HEK293 (cell line): ENCODE data around the gene TRIM33.

ENCODE experiments used
- CTCF ChIA-PET: fragments of 350-600 bp; formaldehyde crosslinking; extraction: SDS; loops from one replicate; lab custom pipeline; 2021; ENCODE audit warnings: antibody characterized with exemption; lab: Yijun Ruan, JAX
- POLR2A ChIA-PET: fragments of 300-600 bp; formaldehyde crosslinking; extraction: SDS; loops from one replicate; lab custom pipeline; 2020; ENCODE audit warnings: antibody characterized with exemption, inconsistent platforms; lab: Yijun Ruan, JAX
- H3K27ac ChIP-seq: fragments of 200-500 bp; sonication (Bioruptor generic); 2 replicates; pipeline ENCODE4 v1.5.1; 2014; ENCODE audit warnings: low read depth, low read length, control low read depth, inconsistent platforms; ENCODE audit errors: extremely low read depth
- H3K36me3 ChIP-seq, 2 experiments: fragments of 200-500 bp in 1 of 2; sonication (Bioruptor generic) in 1 of 2; 1 replicate in 1 of 2; 2 replicates in 1 of 2; pipeline ENCODE4 v1.5.1; 2014 to 2017; ENCODE audit warnings: inconsistent platforms in 2 of 2, low read length in 2 of 2; ENCODE audit not compliant: control insufficient read depth in 2 of 2, insufficient read depth in 1 of 2
- H3K4me1 ChIP-seq: fragments of 200-500 bp; sonication (Bioruptor generic); 2 replicates; pipeline ENCODE4 v1.5.1; 2014; ENCODE audit warnings: mild to moderate bottlenecking, low read length, inconsistent platforms; ENCODE audit not compliant: control insufficient read depth, insufficient read depth
- H3K4me3 ChIP-seq: 2 replicates; pipeline ENCODE4 v1.5.1; 2011; ENCODE audit warnings: low read depth, mild to moderate bottlenecking, control low read depth, low read length, moderate library complexity
- H3K9me3 ChIP-seq: fragments of 200-500 bp; sonication (Bioruptor generic); 2 replicates; pipeline ENCODE4 v1.5.1; 2014; ENCODE audit warnings: low read depth, low read length, inconsistent platforms; ENCODE audit not compliant: control insufficient read depth, insufficient read depth
- GLI2 ChIP-seq: fragments of 450-650 bp; formaldehyde crosslinking; IDR thresholded peaks from 2 replicates; pipeline ENCODE4; 2017; ENCODE audit warnings: missing biosample characterization, missing genetic modification characterization, low read depth, borderline replicate concordance
- KLF16 ChIP-seq: fragments of 450-650 bp; formaldehyde crosslinking; IDR thresholded peaks from 2 replicates; pipeline ENCODE4 v1.5.1; 2017; ENCODE audit warnings: missing biosample characterization, missing genetic modification characterization
- OSR2 ChIP-seq: fragments of 450-650 bp; formaldehyde crosslinking; IDR thresholded peaks from 2 replicates; pipeline ENCODE4 v1.5.1; 2016; ENCODE audit warnings: missing biosample characterization, missing genetic modification characterization
- PRDM1 ChIP-seq: fragments of 450-650 bp; formaldehyde crosslinking; IDR thresholded peaks from 2 replicates; pipeline ENCODE4; 2016; ENCODE audit warnings: missing biosample characterization, missing genetic modification characterization
- RBAK ChIP-seq: fragments of 450-650 bp; formaldehyde crosslinking; IDR thresholded peaks from 2 replicates; pipeline ENCODE4 v1.5.1; 2016; ENCODE audit warnings: missing biosample characterization, missing genetic modification characterization
- SETDB1 ChIP-seq: IDR thresholded peaks from one replicate; pipeline ENCODE4 v1.6.1; 2017; ENCODE audit warnings: mild to moderate bottlenecking, low read length, moderate library complexity, mixed read lengths; ENCODE audit not compliant: insufficient read length
- ZBTB7A ChIP-seq: fragments of 450-650 bp; formaldehyde crosslinking; IDR thresholded peaks from 2 replicates; pipeline ENCODE4 v1.5.1; 2016; ENCODE audit warnings: low read depth, missing biosample characterization, missing genetic modification characterization
- ZBTB8A ChIP-seq: fragments of 450-650 bp; formaldehyde crosslinking; IDR thresholded peaks from 2 replicates; pipeline ENCODE4 v1.5.1; 2016; ENCODE audit warnings: missing biosample characterization, missing genetic modification characterization
- ZEB2 ChIP-seq: fragments of 450-650 bp; formaldehyde crosslinking; IDR thresholded peaks from 2 replicates; pipeline ENCODE4 v1.5.1; 2016; ENCODE audit warnings: missing biosample characterization, missing genetic modification characterization
- ZNF112 ChIP-seq: fragments of 450-650 bp; formaldehyde crosslinking; IDR thresholded peaks from 2 replicates; pipeline ENCODE4 v1.5.0; 2017; ENCODE audit warnings: missing biosample characterization, missing genetic modification characterization
- ZNF114 ChIP-seq: fragments of 450-650 bp; formaldehyde crosslinking; IDR thresholded peaks from 2 replicates; pipeline ENCODE4 v1.5.0; 2017; ENCODE audit warnings: missing biosample characterization, missing genetic modification characterization
- ZNF211 ChIP-seq: fragments of 450-650 bp; formaldehyde crosslinking; IDR thresholded peaks from 2 replicates; pipeline ENCODE4 v1.5.1; 2016; ENCODE audit warnings: low read depth, missing biosample characterization, missing genetic modification characterization
- ZNF223 ChIP-seq: fragments of 450-650 bp; formaldehyde crosslinking; IDR thresholded peaks from 2 replicates; pipeline ENCODE4 v1.5.1; 2016; ENCODE audit warnings: missing biosample characterization, missing genetic modification characterization
- ZNF510 ChIP-seq: fragments of 450-650 bp; formaldehyde crosslinking; IDR thresholded peaks from 2 replicates; pipeline ENCODE4 v1.5.1; 2018; ENCODE audit warnings: mild to moderate bottlenecking, missing genetic modification characterization, missing biosample characterization; ENCODE audit not compliant: insufficient replicate concordance
- ZNF544 ChIP-seq: fragments of 450-650 bp; formaldehyde crosslinking; IDR thresholded peaks from 2 replicates; pipeline ENCODE4 v1.5.0; 2017; ENCODE audit warnings: missing biosample characterization, missing genetic modification characterization
- ZNF561 ChIP-seq: fragments of 450-650 bp; IDR thresholded peaks from 2 replicates; pipeline ENCODE4 v1.5.1; 2018; ENCODE audit warnings: missing biosample characterization, missing genetic modification characterization, borderline replicate concordance
- ZNF585B ChIP-seq: fragments of 450-650 bp; formaldehyde crosslinking; IDR thresholded peaks from 2 replicates; pipeline ENCODE4 v1.5.1; 2016; ENCODE audit warnings: missing biosample characterization, missing genetic modification characterization
- ZNF707 ChIP-seq: fragments of 450-650 bp; formaldehyde crosslinking; IDR thresholded peaks from 2 replicates; pipeline ENCODE4 v1.5.1; 2016; ENCODE audit warnings: missing biosample characterization, missing genetic modification characterization
- TF ChIP-seq, protein P1 (sequence below): fragments of 450-650 bp; formaldehyde crosslinking; IDR thresholded peaks from 2 replicates; pipeline ENCODE4 v1.5.1; 2017; ENCODE audit warnings: missing biosample characterization, missing genetic modification characterization
- TF ChIP-seq, protein P2 (sequence below): fragments of 450-650 bp; formaldehyde crosslinking; IDR thresholded peaks from 2 replicates; pipeline ENCODE4 v1.5.1; 2017; ENCODE audit warnings: missing biosample characterization, missing genetic modification characterization
- TF ChIP-seq, protein P3 (sequence below): fragments of 450-650 bp; formaldehyde crosslinking; IDR thresholded peaks from 2 replicates; pipeline ENCODE4 v1.5.1; 2016; ENCODE audit warnings: missing biosample characterization, missing genetic modification characterization

The TRIM33 gene

DNA sequence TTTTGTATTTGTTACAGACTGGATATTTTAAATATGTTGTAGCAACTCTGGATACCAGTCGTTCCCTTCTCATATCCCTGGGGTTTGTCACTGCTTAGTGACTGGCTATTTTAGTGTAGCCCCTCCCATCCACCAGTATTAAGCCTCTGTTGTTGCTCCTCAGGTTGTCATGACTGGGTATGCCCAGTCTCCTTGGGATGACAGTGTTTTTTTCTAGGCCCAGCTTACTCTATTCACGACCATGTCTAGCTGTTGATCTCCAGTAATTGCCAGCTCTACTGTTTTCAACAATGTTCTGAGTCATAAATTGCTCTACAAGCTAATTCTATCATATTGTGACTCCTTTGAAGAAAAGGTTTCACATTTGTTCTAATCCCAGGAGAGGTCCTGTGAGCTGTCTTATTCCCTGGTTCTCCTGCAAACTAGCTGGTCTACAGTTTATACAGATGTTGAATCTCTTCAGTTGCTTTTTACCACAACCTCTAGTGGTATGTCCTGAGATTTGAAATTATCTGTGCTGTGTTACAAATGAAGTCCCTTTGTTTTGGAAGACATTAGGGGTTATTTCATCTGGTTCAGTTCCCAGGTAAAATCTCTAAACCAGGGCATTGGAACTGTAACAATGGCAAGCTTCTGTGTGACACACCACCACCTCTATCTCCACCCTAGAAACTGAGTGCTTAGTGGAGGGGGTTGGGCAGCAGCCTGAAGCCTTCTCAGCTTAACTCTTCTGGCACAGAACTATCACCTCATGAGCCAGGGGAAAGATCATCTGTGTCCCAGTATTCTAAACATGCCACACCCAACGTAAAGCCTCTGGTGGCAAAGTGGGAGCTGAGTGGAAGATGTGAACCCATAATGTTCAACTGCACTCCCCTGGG lies 124.6 kb downstream of the TRIM33 start:
- no peaks in the 10 kb centered on the region for H3K9me3 ChIP-seq
- TF ChIP-seq ZNF112 (tag by site-specific recombination) = no peak
- no peak for TF ChIP-seq ZBTB7A
- no peak for TF ChIP-seq ZNF223 (tag by site-specific recombination)
- no peak for TF ChIP-seq ZNF114 (tag by site-specific recombination)
- no peak for TF ChIP-seq GLI2
- no peak for TF ChIP-seq RBAK (tag by site-specific recombination)
- TF ChIP-seq ZNF585B (tag by site-specific recombination) = no peak
- no peak for TF ChIP-seq ZNF211
- TF ChIP-seq OSR2 = no peak
- no peak for TF ChIP-seq ZNF510 (tag by site-specific recombination)
- TF ChIP-seq KLF16 = no peak
- TF ChIP-seq, protein P1, sequence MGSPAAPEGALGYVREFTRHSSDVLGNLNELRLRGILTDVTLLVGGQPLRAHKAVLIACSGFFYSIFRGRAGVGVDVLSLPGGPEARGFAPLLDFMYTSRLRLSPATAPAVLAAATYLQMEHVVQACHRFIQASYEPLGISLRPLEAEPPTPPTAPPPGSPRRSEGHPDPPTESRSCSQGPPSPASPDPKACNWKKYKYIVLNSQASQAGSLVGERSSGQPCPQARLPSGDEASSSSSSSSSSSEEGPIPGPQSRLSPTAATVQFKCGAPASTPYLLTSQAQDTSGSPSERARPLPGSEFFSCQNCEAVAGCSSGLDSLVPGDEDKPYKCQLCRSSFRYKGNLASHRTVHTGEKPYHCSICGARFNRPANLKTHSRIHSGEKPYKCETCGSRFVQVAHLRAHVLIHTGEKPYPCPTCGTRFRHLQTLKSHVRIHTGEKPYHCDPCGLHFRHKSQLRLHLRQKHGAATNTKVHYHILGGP = no peak
- no peak for TF ChIP-seq ZNF707 (tag by site-specific recombination)
- TF ChIP-seq, protein P2, sequence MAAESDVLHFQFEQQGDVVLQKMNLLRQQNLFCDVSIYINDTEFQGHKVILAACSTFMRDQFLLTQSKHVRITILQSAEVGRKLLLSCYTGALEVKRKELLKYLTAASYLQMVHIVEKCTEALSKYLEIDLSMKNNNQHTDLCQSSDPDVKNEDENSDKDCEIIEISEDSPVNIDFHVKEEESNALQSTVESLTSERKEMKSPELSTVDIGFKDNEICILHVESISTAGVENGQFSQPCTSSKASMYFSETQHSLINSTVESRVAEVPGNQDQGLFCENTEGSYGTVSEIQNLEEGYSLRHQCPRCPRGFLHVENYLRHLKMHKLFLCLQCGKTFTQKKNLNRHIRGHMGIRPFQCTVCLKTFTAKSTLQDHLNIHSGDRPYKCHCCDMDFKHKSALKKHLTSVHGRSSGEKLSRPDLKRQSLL (tag by site-specific recombination) = no peak
- H3K4me1 ChIP-seq = no peaks in the 10 kb centered on the region
- ChIA-PET CTCF (interaction anchor here (1.1 kb wide), 1 partner anchor 24 kb away, joined by 4 read pairs; no protein-coding TSS in a partner anchor), POLR2A (no interaction called here)
- no peak overlapping the region for H3K4me3 ChIP-seq
- H3K36me3 ChIP-seq = peaks cover 0 to 9% of the 10 kb centered on the region in 2 experiments; a peak in 1 of 3 replicates
- no peak overlapping the region for H3K27ac ChIP-seq

DNA sequence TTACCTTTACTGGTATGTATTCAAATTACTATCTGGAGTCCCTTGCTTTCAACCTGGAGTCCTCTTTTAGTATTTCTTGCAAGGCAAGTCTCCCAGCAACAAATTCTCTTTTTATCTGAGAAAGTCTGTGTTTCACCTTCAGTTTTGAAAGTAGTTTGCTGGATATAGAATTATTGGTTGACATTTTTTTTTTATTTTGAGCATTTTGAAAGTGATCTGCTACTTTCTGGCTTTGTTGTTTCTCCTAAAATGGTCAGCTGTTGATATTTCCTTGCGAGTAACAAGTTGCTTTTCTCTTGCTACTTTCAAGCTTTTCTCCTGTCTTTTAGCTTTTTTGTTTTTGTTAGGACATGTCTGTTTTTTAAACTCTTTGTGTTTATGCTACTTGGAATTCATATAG lies 126.1 kb downstream of the TRIM33 start:
- H3K4me3 ChIP-seq = no peak overlapping the region
- no peaks in the 10 kb centered on the region for H3K4me1 ChIP-seq
- no peaks in the 10 kb centered on the region for H3K36me3 ChIP-seq
- POLR2A ChIA-PET = interaction anchor here (0.7 kb wide), 1 partner anchor 38 kb away, joined by 3 read pairs; no protein-coding TSS in a partner anchor
- no peaks in the 10 kb centered on the region for H3K9me3 ChIP-seq
- no peak overlapping the region for H3K27ac ChIP-seq
- TF ChIP-seq, protein P3, sequence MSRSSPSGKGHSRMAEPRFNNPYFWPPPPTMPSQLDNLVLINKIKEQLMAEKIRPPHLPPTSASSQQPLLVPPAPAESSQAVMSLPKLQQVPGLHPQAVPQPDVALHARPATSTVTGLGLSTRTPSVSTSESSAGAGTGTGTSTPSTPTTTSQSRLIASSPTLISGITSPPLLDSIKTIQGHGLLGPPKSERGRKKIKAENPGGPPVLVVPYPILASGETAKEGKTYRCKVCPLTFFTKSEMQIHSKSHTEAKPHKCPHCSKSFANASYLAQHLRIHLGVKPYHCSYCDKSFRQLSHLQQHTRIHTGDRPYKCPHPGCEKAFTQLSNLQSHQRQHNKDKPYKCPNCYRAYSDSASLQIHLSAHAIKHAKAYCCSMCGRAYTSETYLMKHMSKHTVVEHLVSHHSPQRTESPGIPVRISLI (tag by site-specific recombination) = no peak
- no peak for TF ChIP-seq ZNF561
- TF ChIP-seq PRDM1 (tag by site-specific recombination) = peak; percentile 73
- TF ChIP-seq ZNF544 = no peak
- no peak for TF ChIP-seq ZBTB8A (tag by site-specific recombination)
- peak; percentile 98 for TF ChIP-seq SETDB1
- TF ChIP-seq ZEB2 (tag by site-specific recombination) = no peak
- CTCF ChIA-PET = no interaction called here
